DOHH2 (cell line): ENCODE results near the gene FRG2.
"Not testable (repeated sequence)": the region's sequence is repeated elsewhere in the genome, so short reads cannot be mapped to it uniquely, and the experiment has no call there.

ENCODE experiments used
- CTCF ChIP-seq: fragments of 200-600 bp; sonication (generic); IDR thresholded peaks from one replicate; pipeline ENCODE4 v1.5.1; 2014; ENCODE audit warnings: antibody characterized with exemption, mild to moderate bottlenecking, low read depth, low read length; ENCODE audit not compliant: poor library complexity, severe bottlenecking
- EZH2phosphoT487 ChIP-seq: fragments of 200-600 bp; sonication (generic); IDR thresholded peaks from 2 replicates; pipeline ENCODE4 v1.6.1; 2017; ENCODE audit warnings: borderline replicate concordance, mild to moderate bottlenecking, antibody characterized with exemption, low read length, moderate library complexity, mixed read lengths

- TF ChIP-seq CTCF, EZH2phosphoT487: not testable (repeated sequence)
These were observed 20.6 kb upstream of the FRG2 start for GRCh38 chr4:190047627-190048026.
